Measurements from ENCODE around the gene PRLR. TPM values are rescaled to one million over a fixed set of nuclear protein-coding genes. Genes with fewer than 3 reads are reported as not detected.

Gene PRLR
- total RNA-seq, 2 donors from 2014 or later = 4.1 to 6.5 TPM

DNA sequence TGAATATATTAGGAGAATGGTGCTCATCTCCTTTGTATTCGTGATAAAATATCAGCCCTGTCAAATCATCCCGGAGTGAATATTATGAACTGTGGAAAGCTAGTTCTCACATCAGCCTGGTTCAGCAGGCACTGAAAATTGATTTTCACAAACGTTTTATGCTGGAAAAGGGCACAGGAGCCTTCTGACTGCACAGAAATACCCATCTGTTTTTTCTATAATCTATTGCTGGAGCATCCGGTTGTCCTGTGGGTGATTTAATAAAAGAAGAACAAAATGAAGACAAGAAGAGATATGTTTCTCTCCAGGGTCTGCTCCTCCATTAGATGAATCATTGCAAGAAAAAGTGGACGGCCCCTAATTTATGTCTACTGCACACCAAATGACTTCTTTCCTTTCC is 85.3 kb downstream of the PRLR start:
- peaks cover 2% of the 10 kb centered on the region for H3K27me3 Mint-ChIP-seq (ENCODE audit: insufficient read depth)
- no peaks in the 10 kb centered on the region for H3K36me3 Mint-ChIP-seq (ENCODE audit: low read depth)
- Histone ChIP-seq H3K9me3 (ENCODE audit: control insufficient read depth, low read length) (no peaks in the 10 kb centered on the region), H3K27ac (ENCODE audit: low read depth, low read length) (no peak overlapping the region), H3K4me1 (ENCODE audit: control insufficient read depth, insufficient read depth, low read length) (peaks cover 4% of the 10 kb centered on the region), H3K9ac (ENCODE audit: extremely low read depth, low read length, poor library complexity, severe bottlenecking) (no peak overlapping the region), H3K27me3 (ENCODE audit: control insufficient read depth, insufficient read depth, low read length, poor library complexity, severe bottlenecking) (no peaks in the 10 kb centered on the region), H3K4me3 (ENCODE audit: low read length) (no peak overlapping the region), H3K36me3 (ENCODE audit: control insufficient read depth, insufficient read depth, low read length) (no peaks in the 10 kb centered on the region)
- H3K27ac Mint-ChIP-seq = no peak overlapping the region
- no peaks in the 10 kb centered on the region for H3K9me3 Mint-ChIP-seq
- H3K4me3 Mint-ChIP-seq = no peak overlapping the region
- H3K4me1 Mint-ChIP-seq = peaks cover 33% of the 10 kb centered on the region
- 90 to 92% methylated on average over 4 to 5 of the region's 5 CpGs for WGBS, 2 experiments (ENCODE audit: insufficient coverage in 1 of 2, insufficient read length in 1 of 2)
- no peak for DNase-seq
- TF ChIP-seq CTCF (conservative IDR thresholded peaks at IDR 0.05) = no peak

GRCh38 chr5:35143841-35144240 is 86.4 kb downstream of the PRLR start:
- H3K27me3 Mint-ChIP-seq (ENCODE audit: insufficient read depth) = peaks cover 2% of the 10 kb centered on the region
- peaks cover 33% of the 10 kb centered on the region for H3K4me1 Mint-ChIP-seq
- DNase-seq = no peak
- no peaks in the 10 kb centered on the region for H3K36me3 ChIP-seq (ENCODE audit: control insufficient read depth, insufficient read depth, low read length)
- H3K4me3 ChIP-seq (ENCODE audit: low read length) = no peak overlapping the region
- no peak overlapping the region for H3K27ac ChIP-seq (ENCODE audit: low read depth, low read length)
- H3K9me3 Mint-ChIP-seq = no peaks in the 10 kb centered on the region
- no peaks in the 10 kb centered on the region for H3K27me3 ChIP-seq (ENCODE audit: control insufficient read depth, insufficient read depth, low read length, poor library complexity, severe bottlenecking)
- no peak for TF ChIP-seq CTCF (conservative IDR thresholded peaks at IDR 0.05)
- H3K4me3 Mint-ChIP-seq = no peak overlapping the region
- H3K9me3 ChIP-seq (ENCODE audit: control insufficient read depth, low read length) = no peaks in the 10 kb centered on the region
- H3K4me1 ChIP-seq (ENCODE audit: control insufficient read depth, insufficient read depth, low read length) = peaks cover 4% of the 10 kb centered on the region
- no peak overlapping the region for H3K27ac Mint-ChIP-seq
- H3K36me3 Mint-ChIP-seq (ENCODE audit: low read depth) = no peaks in the 10 kb centered on the region
- H3K9ac ChIP-seq (ENCODE audit: extremely low read depth, low read length, poor library complexity, severe bottlenecking) = no peak overlapping the region
- WGBS, 2 experiments (ENCODE audit: insufficient coverage in 1 of 2, insufficient read length in 1 of 2) = 94 to 95% methylated on average over 3 of the region's 3 CpGs

- no peak overlapping the region for H3K4me3 Mint-ChIP-seq
- DNase-seq = no peak
- H3K9me3 Mint-ChIP-seq = no peaks in the 10 kb centered on the region
- Histone ChIP-seq H3K9ac (ENCODE audit: extremely low read depth, low read length, poor library complexity, severe bottlenecking) (no peak overlapping the region), H3K27me3 (ENCODE audit: control insufficient read depth, insufficient read depth, low read length, poor library complexity, severe bottlenecking) (no peaks in the 10 kb centered on the region), H3K27ac (ENCODE audit: low read depth, low read length) (no peak overlapping the region), H3K36me3 (ENCODE audit: control insufficient read depth, insufficient read depth, low read length) (no peaks in the 10 kb centered on the region), H3K4me1 (ENCODE audit: control insufficient read depth, insufficient read depth, low read length) (peaks cover 4% of the 10 kb centered on the region), H3K4me3 (ENCODE audit: low read length) (no peak overlapping the region), H3K9me3 (ENCODE audit: control insufficient read depth, low read length) (no peaks in the 10 kb centered on the region)
- no peak for TF ChIP-seq CTCF (conservative IDR thresholded peaks at IDR 0.05)
- WGBS, 2 experiments (ENCODE audit: insufficient coverage in 1 of 2, insufficient read length in 1 of 2) = 93 to 100% methylated on average over 1 to 4 of the region's 4 CpGs
- no peaks in the 10 kb centered on the region for H3K36me3 Mint-ChIP-seq (ENCODE audit: low read depth)
- H3K27me3 Mint-ChIP-seq (ENCODE audit: insufficient read depth) = peaks cover 2% of the 10 kb centered on the region
- H3K4me1 Mint-ChIP-seq = peaks cover 22% of the 10 kb centered on the region
- no peak overlapping the region for H3K27ac Mint-ChIP-seq
Measured at GRCh38 chr5:35141739-35142138, 88.5 kb downstream of the PRLR start.

Data from endodermal cell (in vitro differentiated cells).